Endodermal cell (in vitro differentiated cells): ENCODE results near the gene ERC1. TPM values are rescaled to one million over a fixed set of nuclear protein-coding genes. Genes with fewer than 3 reads are reported as not detected.

Experiments used
- DNase-seq: peaks from one replicate; pipeline ENCODE4 v3.0.0-alpha.2; 2017
- H3K27ac ChIP-seq: 2 replicates; pipeline ENCODE4 v1.5.1; 2013; ENCODE audit warnings: mild to moderate bottlenecking, low read depth, low read length, moderate library complexity
- H3K27me3 ChIP-seq: 2 replicates; pipeline ENCODE4 v1.6.1; 2013; ENCODE audit warnings: mild to moderate bottlenecking, low read length, moderate library complexity; ENCODE audit not compliant: insufficient read depth, control insufficient read depth, poor library complexity, severe bottlenecking
- H3K36me3 ChIP-seq: 2 replicates; pipeline ENCODE4 v1.7.0; 2013; ENCODE audit warnings: mild to moderate bottlenecking, low read length, moderate library complexity; ENCODE audit not compliant: control insufficient read depth, insufficient read depth
- H3K4me1 ChIP-seq: one replicate; pipeline ENCODE4 v1.7.0; 2013; ENCODE audit warnings: low read length; ENCODE audit not compliant: control insufficient read depth, insufficient read depth
- H3K4me3 ChIP-seq: 2 replicates; pipeline ENCODE4 v1.5.1; 2013; ENCODE audit warnings: mild to moderate bottlenecking, low read length, moderate library complexity
- H3K9ac ChIP-seq: 2 replicates; pipeline ENCODE4 v1.6.1; 2013; ENCODE audit warnings: mild to moderate bottlenecking, low read length, moderate library complexity; ENCODE audit not compliant: poor library complexity, severe bottlenecking; ENCODE audit errors: extremely low read depth
- H3K9me3 ChIP-seq: 2 replicates; pipeline ENCODE4 v1.6.1; 2013; ENCODE audit warnings: mild to moderate bottlenecking, low read length, moderate library complexity; ENCODE audit not compliant: control insufficient read depth
- H3K27ac Mint-ChIP-seq: 2 replicates; pipeline ENCODE4 v1.8.0; 2020; ENCODE audit warnings: mixed read lengths
- H3K27me3 Mint-ChIP-seq: 2 replicates; pipeline ENCODE4 v1.8.0; 2021; ENCODE audit warnings: mild to moderate bottlenecking, mixed read lengths; ENCODE audit not compliant: insufficient read depth
- H3K36me3 Mint-ChIP-seq: 2 replicates; pipeline ENCODE4 v1.8.0; 2020; ENCODE audit warnings: low read depth, mixed read lengths
- H3K4me1 Mint-ChIP-seq: 2 replicates; pipeline ENCODE4 v1.8.0; 2020; ENCODE audit warnings: mixed read lengths
- H3K4me3 Mint-ChIP-seq: 2 replicates; pipeline ENCODE4 v1.8.0; 2020; ENCODE audit warnings: mild to moderate bottlenecking, moderate library complexity, mixed read lengths
- H3K9me3 Mint-ChIP-seq: 2 replicates; pipeline ENCODE4 v1.8.0; 2020; ENCODE audit warnings: mild to moderate bottlenecking, mixed read lengths
- CTCF ChIP-seq: fragments of 200-600 bp; sonication (generic); conservative IDR thresholded peaks from 2 replicates; pipeline ENCODE4 v1.5.0; 2021; ENCODE audit warnings: antibody characterized with exemption, mild to moderate bottlenecking
- WGBS, 2 experiments: methylation state at CpG; one replicate each; pipeline versions ENCODE4 v1.1.5 to v1.1.7; 2013; ENCODE audit warnings: missing lambda C conversion rate in 2 of 2, mixed read lengths in 1 of 2; ENCODE audit not compliant: insufficient coverage in 1 of 2, insufficient read length in 1 of 2; 5-methylcytosine and 5-hydroxymethylcytosine counted together
- total RNA-seq, 2 donors: library from RNA; stranded (reverse); fragmentation: NEBNext Ultra II Directional in 1 of 2; extraction: Animal tissue kit (Norgen Biotek cat#: 25700) in 1 of 2; gene quantifications; 2 replicates in 1 of 2; 3 replicates in 1 of 2; pipeline ENCODE4 v1.2.1, GENCODE V29; 2021

The ERC1 gene
- total RNA-seq, 2 donors from 2014 or later = 60.6 to 159 TPM

- Mint-ChIP-seq H3K9me3 (no peaks in the 10 kb centered on the region), H3K27me3 (no peaks in the 10 kb centered on the region)
- H3K4me1 ChIP-seq = no peaks in the 10 kb centered on the region
Measured at GRCh38 chr12:1267243-1267642, 276.2 kb downstream of the ERC1 start.

DNA sequence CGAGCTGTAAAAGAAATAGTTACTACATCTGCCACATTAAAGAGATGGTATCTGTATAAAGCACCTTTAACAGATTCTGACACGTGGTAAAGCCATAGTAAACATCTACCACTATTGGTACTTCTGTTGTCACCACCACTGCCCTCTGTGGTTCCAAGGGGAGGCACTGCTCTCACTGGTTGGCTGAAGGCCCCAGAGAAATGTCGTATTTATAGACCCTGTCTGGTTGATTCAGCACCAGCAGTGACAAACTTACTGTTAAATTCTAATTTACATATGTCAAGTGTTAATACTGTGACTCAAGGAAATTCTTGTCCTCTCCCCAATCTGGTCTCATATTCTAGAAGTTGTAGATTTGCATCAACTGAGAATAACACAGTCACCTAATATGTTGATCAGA lies 281.1 kb downstream of the ERC1 start:
- DNase-seq = no peak
- WGBS, 2 experiments = 86 to 100% methylated on average over 1 to 3 of the region's 3 CpGs
- no peak overlapping the region for H3K4me3 ChIP-seq
- Mint-ChIP-seq H3K27ac (no peak overlapping the region), H3K4me3 (no peak overlapping the region), H3K27me3 (no peaks in the 10 kb centered on the region), H3K9me3 (no peaks in the 10 kb centered on the region), H3K4me1 (no peaks in the 10 kb centered on the region), H3K36me3 (peaks cover 18% of the 10 kb centered on the region)
- TF ChIP-seq CTCF = no peak
- H3K9me3 ChIP-seq = no peaks in the 10 kb centered on the region
- H3K36me3 ChIP-seq = peaks cover 13% of the 10 kb centered on the region
- no peak overlapping the region for H3K27ac ChIP-seq
- H3K4me1 ChIP-seq = no peaks in the 10 kb centered on the region
- H3K9ac ChIP-seq = no peak overlapping the region
- no peaks in the 10 kb centered on the region for H3K27me3 ChIP-seq

More at GRCh38 chr12:1267243-1267642, 276.2 kb downstream of the ERC1 start:
- no peak overlapping the region for H3K4me3 ChIP-seq
- H3K36me3 ChIP-seq = peaks cover 29% of the 10 kb centered on the region
- H3K4me1 Mint-ChIP-seq = no peaks in the 10 kb centered on the region
- no peaks in the 10 kb centered on the region for H3K9me3 ChIP-seq
- H3K36me3 Mint-ChIP-seq = peaks cover 28% of the 10 kb centered on the region
- DNase-seq = no peak
- no peak overlapping the region for H3K27ac Mint-ChIP-seq
- 92 to 100% methylated on average over 6 to 7 of the region's 7 CpGs for WGBS, 2 experiments
- no peak overlapping the region for H3K27ac ChIP-seq
- no peaks in the 10 kb centered on the region for H3K27me3 ChIP-seq
- TF ChIP-seq CTCF = no peak
- no peak overlapping the region for H3K9ac ChIP-seq
- no peak overlapping the region for H3K4me3 Mint-ChIP-seq

GRCh38 chr12:1273051-1273450 lies 282.0 kb downstream of the ERC1 start:
- H3K4me1 ChIP-seq = no peaks in the 10 kb centered on the region
- DNase-seq = no peak
- H3K9ac ChIP-seq = no peak overlapping the region
- peaks cover 17% of the 10 kb centered on the region for H3K36me3 Mint-ChIP-seq
- H3K9me3 Mint-ChIP-seq = no peaks in the 10 kb centered on the region
- H3K4me3 Mint-ChIP-seq = no peak overlapping the region
- no peaks in the 10 kb centered on the region for H3K27me3 ChIP-seq
- no peak overlapping the region for H3K4me3 ChIP-seq
- H3K4me1 Mint-ChIP-seq = no peaks in the 10 kb centered on the region
- H3K27ac ChIP-seq = no peak overlapping the region
- TF ChIP-seq CTCF = no peak
- H3K36me3 ChIP-seq = peaks cover 9% of the 10 kb centered on the region
- no peaks in the 10 kb centered on the region for H3K9me3 ChIP-seq
- no peaks in the 10 kb centered on the region for H3K27me3 Mint-ChIP-seq
- no peak overlapping the region for H3K27ac Mint-ChIP-seq
- 88 to 91% methylated on average over 1 to 5 of the region's 5 CpGs for WGBS, 2 experiments
